ENCODE measurements around the gene CD40LG. TPM values are rescaled to one million over a fixed set of nuclear protein-coding genes. Genes with fewer than 3 reads are reported as not detected.

CD40LG gene
- polyA plus RNA-seq, result under 1 TPM; 0.14 to 0.34 (median 0.24) TPM

DNA sequence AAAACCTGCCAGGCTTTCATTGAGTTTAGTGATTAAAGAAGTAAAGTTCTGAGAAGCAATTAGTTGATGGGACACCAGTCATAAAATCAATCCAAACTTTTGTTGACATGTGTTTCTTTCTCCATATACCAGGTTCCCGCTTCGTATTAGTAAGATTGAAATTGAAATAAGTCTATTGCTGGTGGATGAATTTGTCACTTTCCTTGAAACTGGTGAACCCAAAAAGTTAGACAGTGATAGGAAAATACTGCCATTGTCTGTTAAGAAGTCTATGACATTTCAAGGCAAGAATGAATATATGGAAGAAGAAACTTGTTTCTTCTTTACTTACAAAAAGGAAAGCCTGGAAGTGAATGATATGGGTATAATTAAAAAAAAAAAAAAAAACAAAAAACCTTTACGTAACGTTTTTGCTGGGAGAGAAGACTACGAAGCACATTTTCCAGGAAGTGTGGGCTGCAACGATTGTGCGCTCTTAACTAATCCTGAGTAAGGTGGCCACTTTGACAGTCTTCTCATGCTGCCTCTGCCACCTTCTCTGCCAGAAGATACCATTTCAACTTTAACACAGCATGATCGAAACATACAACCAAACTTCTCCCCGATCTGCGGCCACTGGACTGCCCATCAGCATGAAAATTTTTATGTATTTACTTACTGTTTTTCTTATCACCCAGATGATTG, at the start of gene CD40LG:
Gene CD40LG, plus strand, starts transcription at position 482 of the 684 bp plus-strand sequence. Its CDS starts 91 bp downstream, at position 573.
- H3K27ac ChIP-seq (ENCODE audit: low read depth, low read length), result no peak within 1 kb of the TSS
- WGBS, 3 donors, result 78 to 80% (median 79%) methylated on average over 10 of the region's 10 CpGs

DNA sequence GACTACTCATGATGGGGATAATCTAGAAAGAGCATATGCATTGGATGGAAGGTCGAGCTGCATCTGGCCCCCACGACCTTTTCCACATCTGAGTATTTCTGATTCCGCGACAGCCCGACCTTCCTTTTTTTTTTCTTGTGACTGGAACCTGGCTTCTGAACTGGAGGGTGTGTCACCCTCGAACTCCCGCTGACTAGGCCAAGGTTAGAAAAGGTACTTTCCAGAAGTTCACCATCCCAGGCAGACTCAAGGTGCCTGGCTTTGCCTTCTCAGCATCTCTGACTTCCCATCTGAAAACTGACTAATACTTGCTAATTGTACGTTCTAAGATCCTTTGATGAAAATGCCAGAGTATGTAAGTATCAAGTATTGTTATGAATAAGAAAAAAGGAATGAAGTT, 49.3 kb upstream of the CD40LG start:
- 54 to 78% (median 61%) methylated on average over 4 to 8 of the region's 8 CpGs for WGBS, 3 donors
- H3K27ac ChIP-seq (ENCODE audit: low read depth, low read length), result no peak overlapping the region

DNA sequence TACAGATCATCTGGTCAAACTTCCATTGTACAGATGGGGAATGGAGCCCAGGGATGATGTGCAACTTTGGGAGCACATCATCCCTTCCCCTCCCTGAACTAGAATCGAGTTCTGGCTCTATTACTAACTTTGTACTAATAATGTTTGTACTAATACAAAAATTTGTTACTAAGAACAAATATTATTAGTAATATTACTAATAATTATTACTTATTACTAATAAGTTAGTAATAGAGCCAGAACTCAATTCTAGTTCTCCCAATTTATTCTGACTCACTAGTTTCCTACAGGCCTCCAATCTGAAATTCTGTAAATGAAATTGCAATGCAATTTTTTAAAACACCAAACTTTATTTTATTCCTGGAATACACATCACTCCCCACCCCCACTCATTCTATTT, 47.9 kb upstream of the CD40LG start:
- no peak overlapping the region for H3K27ac ChIP-seq (ENCODE audit: low read depth, low read length)
- 45 to 88% (median 55%) methylated on average over 1 of the region's 1 CpG for WGBS, 3 donors

DNA sequence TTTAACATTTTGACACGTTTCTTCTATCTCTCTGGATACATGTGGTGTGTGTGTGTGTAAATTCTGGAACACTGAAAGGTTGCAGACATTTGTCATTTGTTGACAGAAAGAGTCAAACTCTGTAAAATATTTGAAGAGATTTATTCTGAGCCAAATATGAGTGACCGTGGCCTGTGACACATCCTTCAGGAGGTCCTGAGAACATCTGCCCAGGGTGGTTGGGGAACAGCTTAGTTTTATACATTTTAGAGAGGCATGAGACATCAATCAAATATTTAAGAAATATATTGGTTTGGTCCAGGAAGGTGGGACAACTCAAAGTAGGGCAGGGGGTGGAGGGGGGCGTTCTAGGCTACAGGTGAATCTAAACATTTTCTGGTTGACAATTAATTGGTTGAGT, 40.7 kb upstream of the CD40LG start:
- WGBS, 3 donors, result 30 to 90% (median 66%) methylated on average over 3 of the region's 3 CpGs
- H3K27ac ChIP-seq (ENCODE audit: low read depth, low read length), result no peak overlapping the region

DNA sequence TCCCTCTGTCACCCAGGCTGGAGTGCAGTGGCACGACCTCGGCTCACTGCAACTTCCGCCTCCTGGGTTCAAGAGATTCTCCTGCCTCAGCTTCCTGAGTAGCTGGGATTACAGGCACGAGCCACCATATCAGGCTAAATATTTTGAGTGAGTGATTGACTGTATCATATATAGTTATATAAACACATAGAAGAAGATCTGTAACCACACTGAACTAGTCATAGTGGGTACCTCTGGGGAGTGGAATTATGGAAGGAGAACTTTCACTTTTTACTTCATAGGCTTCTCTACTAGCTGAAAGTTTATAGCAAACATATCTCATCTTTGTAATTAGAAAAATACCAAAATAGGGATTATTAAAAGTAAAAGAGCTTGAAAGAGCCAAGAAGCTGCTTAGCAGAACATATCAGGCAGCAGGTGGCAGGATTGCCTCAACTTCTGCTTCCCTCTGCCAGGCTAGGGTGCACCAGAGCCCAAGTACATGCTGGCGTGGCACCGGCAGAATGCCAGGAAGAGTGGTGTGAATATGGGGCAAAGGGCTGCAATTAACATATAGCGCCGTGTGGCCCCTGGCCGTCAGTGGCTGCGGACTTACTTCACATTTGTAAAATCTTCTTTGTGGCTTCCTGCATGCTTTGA, 39.5 kb upstream of the CD40LG start:
- 39 to 53% (median 41%) methylated on average over 10 of the region's 10 CpGs for WGBS, 3 donors
- H3K27ac ChIP-seq (ENCODE audit: low read depth, low read length), result no peak overlapping the region

DNA sequence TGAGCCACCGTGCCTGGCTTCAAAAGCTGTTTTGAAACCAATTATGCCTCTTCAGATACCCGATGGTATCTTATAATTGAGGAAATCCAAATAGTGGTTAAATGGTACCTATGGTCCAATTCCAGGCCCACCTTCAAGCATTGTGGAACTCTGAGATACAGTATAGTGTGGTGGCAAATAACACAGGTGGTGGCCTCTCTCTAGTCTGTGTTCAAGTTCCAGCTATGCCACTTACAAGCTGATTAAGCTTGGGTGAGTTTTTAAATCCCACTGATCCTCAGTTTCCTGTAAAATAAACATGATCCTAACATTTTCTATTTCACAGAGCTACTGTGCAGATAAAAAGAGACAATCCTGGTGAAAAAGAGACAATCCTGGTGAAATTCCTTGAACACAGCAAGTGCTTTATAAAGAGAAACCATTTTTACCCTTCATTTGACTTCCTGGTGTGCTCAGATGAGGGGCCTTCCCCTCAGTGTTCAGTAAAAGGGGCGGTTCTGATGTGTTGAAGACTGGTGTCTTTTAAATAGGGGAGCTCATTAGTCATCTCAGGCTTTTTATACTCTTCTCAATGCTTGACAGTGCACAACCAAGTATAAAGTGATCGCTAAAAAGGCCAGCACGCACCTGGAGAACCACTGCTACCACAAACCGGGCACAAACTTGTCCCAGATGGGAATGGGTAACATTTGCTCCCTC, 30.8 kb upstream of the CD40LG start:
- WGBS, 3 donors, result 71 to 90% (median 88%) methylated on average over 6 of the region's 6 CpGs

DNA sequence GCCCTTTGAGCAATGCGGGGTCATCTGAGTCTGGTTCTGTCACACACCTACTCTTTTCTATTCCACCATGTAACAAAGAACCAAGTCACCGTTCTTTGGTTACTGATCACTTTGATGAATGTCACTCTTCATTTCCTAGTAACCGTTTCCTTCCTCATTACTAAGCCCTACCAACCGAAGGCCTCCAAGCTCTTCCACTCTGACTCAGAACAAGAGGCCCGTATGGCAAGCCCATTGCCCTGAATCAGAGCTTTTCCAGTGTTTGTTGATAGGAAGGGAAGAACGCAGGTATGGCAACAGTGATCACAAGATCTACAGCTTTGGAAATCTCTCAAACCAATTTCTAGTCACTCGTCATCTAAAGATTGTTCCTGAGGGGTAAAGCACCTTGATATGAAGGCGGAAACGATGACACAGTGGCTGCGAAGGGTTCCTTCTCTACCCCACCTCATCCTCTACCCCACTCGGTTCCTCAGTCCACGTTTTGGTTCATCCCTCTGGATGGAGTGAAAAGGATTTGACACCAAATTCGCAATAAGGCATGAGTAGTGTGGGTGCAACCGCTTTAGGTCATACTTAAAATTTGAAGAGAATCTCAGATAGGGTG, 28.0 kb upstream of the CD40LG start:
- no peak overlapping the region for H3K27ac ChIP-seq (ENCODE audit: low read depth, low read length)
- WGBS, 3 donors, result 71 to 79% (median 74%) methylated on average over 14 of the region's 14 CpGs

More for the DNA sequence above, 30.8 kb upstream of the CD40LG start:
- H3K27ac ChIP-seq (ENCODE audit: low read depth, low read length), result no peak overlapping the region

DNA sequence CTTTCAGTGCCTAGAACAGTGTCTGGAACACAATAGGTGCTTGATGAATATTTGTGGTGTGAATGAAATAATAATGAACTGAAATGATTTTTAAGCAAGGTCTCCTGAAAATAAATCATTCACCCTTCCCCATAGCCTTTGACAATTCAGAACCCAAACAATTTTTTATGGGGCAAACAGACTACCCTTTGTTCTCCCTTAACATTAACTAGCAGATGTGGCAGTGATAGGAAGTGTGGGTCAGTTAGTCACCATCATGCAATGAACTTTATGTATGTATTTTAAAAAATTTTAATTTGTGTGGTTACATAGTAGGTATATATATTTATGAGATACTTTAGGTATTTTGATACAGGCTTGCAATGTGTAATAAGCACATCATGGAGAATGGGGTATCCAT, 27.2 kb upstream of the CD40LG start:
- no peak overlapping the region for H3K27ac ChIP-seq (ENCODE audit: low read depth, low read length)

DNA sequence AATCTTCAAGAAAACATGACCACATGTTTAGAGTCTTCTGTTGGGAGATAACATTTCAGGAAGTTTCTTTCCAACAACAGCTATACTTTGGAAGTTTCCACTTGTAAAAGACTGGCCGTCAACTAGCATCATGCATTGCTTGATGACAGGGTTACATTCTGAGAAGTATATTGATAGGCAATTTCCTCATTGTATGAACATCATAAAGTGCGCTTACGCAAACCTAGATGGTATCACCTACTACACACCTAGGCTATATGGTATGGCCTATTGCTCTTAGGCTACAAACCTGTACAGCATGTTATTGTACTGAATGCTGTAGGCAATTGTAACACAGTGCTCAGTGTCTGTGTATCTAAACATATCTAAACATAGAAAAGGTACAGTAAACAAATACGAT, 25.4 kb upstream of the CD40LG start:
- 86 to 94% (median 93%) methylated on average over 4 of the region's 4 CpGs for whole genome bisulfite sequencing, 3 donors
- H3K27ac ChIP-seq (ENCODE audit: low read depth, low read length), result no peak overlapping the region

DNA sequence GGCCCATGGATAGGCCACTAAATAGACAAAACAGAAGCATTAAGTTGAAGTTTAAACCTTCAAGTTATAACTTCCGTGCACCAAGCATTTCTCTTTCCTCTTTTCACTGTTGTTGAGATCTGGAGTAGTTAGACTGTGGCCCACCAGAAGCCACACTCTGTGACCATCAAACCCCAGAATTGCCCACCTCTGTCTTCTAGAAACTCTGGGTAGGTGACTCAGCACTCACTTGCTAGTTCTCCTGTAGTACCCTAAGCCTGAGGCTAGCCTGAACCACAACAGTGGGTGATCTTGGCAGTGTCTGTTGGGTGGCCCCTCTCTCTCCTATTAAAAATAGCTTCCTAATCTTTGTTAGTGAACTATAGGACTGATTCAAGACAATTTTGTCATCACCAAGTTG, 24.6 kb upstream of the CD40LG start:
- H3K27ac ChIP-seq (ENCODE audit: low read depth, low read length), result no peak overlapping the region

DNA sequence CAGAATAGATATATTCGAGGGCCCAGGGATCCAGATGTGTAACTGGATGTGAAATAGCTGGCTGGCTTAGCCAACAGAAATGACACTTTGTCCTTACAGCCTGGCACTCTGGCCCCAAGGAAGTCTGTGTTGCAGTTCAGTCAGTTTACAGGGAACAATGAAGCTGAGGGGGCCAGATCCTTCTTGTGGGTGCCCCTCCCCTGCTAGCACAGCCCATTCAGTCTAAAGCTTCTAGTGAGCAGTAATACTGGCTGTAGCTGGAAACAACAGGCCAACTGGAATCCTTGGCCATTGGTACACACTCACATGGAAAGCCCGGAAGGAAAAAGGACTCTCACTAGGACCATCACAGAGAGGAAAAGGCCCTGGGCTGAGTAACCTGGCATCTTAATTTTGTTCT, 22.7 kb upstream of the CD40LG start:
- no peak overlapping the region for H3K27ac ChIP-seq (ENCODE audit: low read depth, low read length)
- 73 to 85% (median 76%) methylated on average over 2 of the region's 2 CpGs for WGBS, 3 donors

More for the DNA sequence above, 24.6 kb upstream of the CD40LG start:
- WGBS, 3 donors, result 48 to 53% (median 50%) methylated on average over 1 of the region's 1 CpG

DNA sequence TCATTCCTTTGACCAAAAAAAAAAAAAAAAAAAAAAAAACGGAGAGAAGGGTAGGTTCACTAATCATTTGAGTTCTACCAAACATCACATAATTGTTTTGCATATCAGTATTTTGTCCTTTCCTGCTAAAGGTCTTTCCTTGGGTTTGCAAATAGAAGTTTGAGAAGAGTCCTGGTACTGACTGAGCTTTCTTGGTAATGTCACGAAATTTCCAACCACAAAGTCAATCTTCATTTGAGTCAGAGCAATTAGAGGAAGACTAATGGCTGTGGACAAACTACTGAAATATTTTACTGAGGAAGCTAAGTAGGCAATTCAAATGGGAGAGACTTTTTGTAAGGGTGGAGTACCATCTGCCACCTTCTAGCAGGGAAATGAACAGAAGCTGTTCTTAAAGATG, 21.7 kb upstream of the CD40LG start:
- H3K27ac ChIP-seq (ENCODE audit: low read depth, low read length), result no peak overlapping the region
- WGBS, 3 donors, result 45 to 85% (median 46%) methylated on average over 2 of the region's 2 CpGs

DNA sequence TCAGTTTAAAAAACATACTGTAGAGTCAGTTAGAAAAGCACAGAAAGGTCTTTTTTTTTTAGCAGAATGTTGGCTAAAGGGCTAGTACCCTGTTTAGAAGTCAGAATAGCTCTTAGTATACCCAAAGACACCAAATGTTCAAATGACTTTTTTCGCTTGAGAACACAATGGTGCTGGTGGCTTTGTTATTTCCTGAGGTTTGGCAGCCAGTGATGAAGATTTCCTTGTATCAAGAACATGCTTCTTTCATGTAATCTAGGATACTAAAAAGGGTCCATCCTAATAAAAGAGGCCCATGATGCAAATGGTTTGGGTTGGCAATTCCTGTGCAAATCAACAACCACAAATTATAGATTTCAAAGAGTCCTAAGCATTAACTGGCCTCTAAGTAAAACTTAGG, 21.1 kb upstream of the CD40LG start:
- WGBS, 3 donors, result 44 to 67% (median 47%) methylated on average over 1 of the region's 1 CpG
- H3K27ac ChIP-seq (ENCODE audit: low read depth, low read length), result no peak overlapping the region

DNA sequence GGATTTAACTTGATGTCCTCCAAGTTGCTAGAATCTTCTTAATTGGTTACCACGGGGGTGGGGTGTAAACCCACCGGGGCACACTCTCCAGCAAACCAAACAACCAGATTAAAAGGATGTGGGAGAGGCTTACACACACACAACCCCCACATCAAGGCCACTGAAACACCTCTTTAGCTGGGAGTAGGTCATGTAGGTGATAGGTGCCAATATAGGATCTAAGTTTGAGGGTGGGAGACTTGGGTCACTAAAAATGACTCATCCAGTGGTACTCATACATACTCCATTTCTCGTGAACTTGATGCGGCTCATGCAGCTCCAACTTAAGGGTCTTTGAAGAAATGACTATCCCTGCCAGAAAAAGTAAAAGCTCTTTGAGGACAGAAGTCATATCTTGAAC, 20.5 kb upstream of the CD40LG start:
- 63 to 87% (median 64%) methylated on average over 4 of the region's 4 CpGs for WGBS, 3 donors
- H3K27ac ChIP-seq (ENCODE audit: low read depth, low read length), result no peak overlapping the region

DNA sequence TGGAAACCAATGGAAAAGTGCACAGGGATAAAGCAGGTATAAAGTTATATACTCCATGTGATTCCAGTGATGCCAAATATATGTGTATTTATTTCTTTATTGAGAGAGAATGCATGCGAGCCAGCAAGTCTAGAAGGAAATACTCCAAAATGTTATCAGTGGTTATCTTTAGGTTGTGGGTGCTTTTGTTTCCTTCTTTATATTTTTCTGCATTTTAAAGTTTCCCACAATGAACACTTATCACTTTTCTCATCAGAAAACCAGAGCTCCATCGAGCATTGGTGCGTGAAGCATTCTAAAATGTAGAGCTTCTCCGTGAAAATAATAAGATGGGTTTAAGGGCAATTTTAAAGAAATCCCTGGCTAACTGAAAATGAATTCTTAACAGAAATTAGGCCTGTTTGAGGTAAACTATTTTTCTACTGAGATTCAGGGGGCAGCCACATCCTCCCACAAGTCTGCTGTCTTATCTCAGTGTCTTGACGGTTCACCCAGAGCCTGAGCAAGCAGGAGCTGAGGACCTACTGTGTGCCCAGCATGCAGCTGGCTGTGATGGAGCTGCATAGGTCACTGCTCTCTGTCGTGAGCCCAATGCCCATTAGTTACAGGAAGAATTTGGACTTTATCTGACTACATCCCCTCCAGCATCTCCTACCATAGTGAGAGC, 18.7 kb upstream of the CD40LG start:
- WGBS, 3 donors, result 41 to 69% (median 59%) methylated on average over 6 of the region's 6 CpGs
- no peak overlapping the region for H3K27ac ChIP-seq (ENCODE audit: low read depth, low read length)

DNA sequence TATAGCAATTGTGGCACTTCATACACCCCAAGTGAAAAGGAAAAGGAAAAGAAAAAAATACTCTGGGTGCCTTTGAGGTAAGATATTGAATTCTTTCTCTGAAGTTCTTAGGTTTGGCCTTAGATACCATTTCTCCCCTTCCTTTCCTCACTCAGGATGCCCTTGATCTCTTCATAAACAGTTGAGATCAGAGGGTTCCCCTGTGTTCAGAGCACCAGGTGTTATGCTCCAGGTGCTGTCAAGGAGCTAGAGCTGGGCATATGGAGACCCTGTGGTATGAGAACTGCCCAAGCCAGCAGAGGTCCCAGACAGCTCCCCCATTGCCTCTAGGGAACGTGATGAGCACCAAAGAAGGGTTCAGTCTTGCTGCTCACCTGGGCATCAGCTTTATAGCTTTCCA, 17.1 kb upstream of the CD40LG start:
- WGBS, 3 donors, result 33 to 75% (median 42%) methylated on average over 1 of the region's 1 CpG
- no peak overlapping the region for H3K27ac ChIP-seq (ENCODE audit: low read depth, low read length)

DNA sequence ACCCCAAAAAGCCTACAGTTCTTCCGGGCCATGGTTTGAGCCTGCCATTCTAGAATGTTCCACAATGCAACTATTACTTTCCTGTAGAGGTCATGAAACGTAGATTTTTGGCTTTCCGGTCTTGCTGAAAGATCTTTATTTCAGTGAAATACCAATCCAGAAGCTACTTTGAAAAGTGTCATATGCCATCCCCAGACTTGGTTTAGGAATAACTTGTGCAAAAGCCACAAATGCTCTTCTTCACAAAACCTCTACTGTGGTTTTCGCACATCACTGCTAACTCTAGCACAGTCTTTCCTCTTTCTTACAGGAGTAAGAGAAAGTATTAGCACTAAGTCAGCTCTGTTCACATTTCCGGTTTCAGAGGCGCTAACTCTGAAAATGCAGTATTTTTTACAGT, 12.7 kb upstream of the CD40LG start:
- 62 to 75% (median 64%) methylated on average over 6 of the region's 6 CpGs for WGBS, 3 donors
- no peak overlapping the region for H3K27ac ChIP-seq (ENCODE audit: low read depth, low read length)

DNA sequence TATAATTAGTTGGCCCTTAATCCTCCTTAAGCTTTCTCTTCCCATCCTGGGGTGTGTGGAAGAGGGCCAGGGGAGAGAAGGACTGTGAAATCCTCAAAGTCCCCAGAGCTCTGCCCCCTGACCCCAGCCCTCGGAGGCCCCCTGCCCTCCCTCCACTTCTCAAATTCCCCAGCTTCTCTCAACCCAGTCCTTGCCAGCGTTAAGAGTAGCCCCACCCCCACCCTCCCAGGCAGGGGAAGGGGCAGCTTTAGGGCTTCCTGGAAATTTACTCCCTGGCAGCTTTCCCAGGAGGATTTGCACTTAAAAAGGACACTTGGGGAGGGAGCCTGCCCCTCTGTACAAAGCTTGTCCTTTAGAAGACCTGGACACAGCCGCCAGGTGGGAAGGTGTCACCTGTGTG, 11.8 kb upstream of the CD40LG start:
- WGBS, 3 donors, result 17 to 51% (median 27%) methylated on average over 1 to 3 of the region's 3 CpGs
- H3K27ac ChIP-seq (ENCODE audit: low read depth, low read length), result no peak overlapping the region

Measured in adipose tissue (tissue), 3 donors.